Effector memory CD8-positive, alpha-beta T cell (primary cell): ENCODE measurements around the gene KRTAP15-1.

ENCODE experiments used
- ATAC-seq: fragments of 150-1000 bp; cut with Tn5 transposase; replicated peaks from 2 replicates; pipeline ENCODE4 v1.10.0; 2021; ENCODE audit warnings: mild to moderate bottlenecking, moderate library complexity
- DNase-seq, 3 experiments: peaks; one replicate each; pipeline ENCODE4 v3.0.0; 2021
- H3K27ac Mint-ChIP-seq, 2 donors: one replicate each; pipeline ENCODE4 v1.8.0; 2022; ENCODE audit warnings: mild to moderate bottlenecking in 2 of 2, mixed read lengths in 2 of 2, moderate library complexity in 2 of 2
- H3K27me3 Mint-ChIP-seq, 2 donors: one replicate each; pipeline ENCODE4 v1.8.0; 2022; ENCODE audit warnings: mixed read lengths in 2 of 2
- H3K36me3 Mint-ChIP-seq: one replicate; pipeline ENCODE4 v1.8.0; 2022; ENCODE audit warnings: mild to moderate bottlenecking, moderate library complexity, mixed read lengths; ENCODE audit not compliant: insufficient read depth
- H3K4me1 Mint-ChIP-seq, 2 donors: one replicate each; pipeline ENCODE4 v1.8.0; 2022; ENCODE audit warnings: low read depth in 2 of 2, mixed read lengths in 2 of 2
- H3K4me3 Mint-ChIP-seq, 2 donors: one replicate each; pipeline ENCODE4 v1.8.0; 2022; ENCODE audit warnings: mild to moderate bottlenecking in 2 of 2, mixed read lengths in 2 of 2, moderate library complexity in 2 of 2
- H3K9me3 Mint-ChIP-seq, 2 donors: one replicate each; pipeline ENCODE4 v1.8.0; 2022; ENCODE audit warnings: mixed read lengths in 2 of 2

KRTAP15-1 gene

GRCh38 chr21:30448514-30448913 lies 8.4 kb downstream of the KRTAP15-1 start:
- Mint-ChIP-seq H3K27ac (no peak overlapping the region), H3K9me3 (peaks cover 0 to 5% of the 10 kb centered on the region in 2 donors), H3K4me1 (no peaks in the 10 kb centered on the region), H3K27me3 (no peaks in the 10 kb centered on the region), H3K36me3 (no peaks in the 10 kb centered on the region), H3K4me3 (no peak overlapping the region)
- DNase-seq (no peak), ATAC-seq (no peak)

- H3K9me3 Mint-ChIP-seq = peaks cover 5 to 7% of the 10 kb centered on the region in 2 donors
- H3K36me3 Mint-ChIP-seq = no peaks in the 10 kb centered on the region
- H3K27ac Mint-ChIP-seq = no peak overlapping the region
- no peak overlapping the region for H3K4me3 Mint-ChIP-seq
- H3K27me3 Mint-ChIP-seq = no peaks in the 10 kb centered on the region
- no peaks in the 10 kb centered on the region for H3K4me1 Mint-ChIP-seq
- ATAC-seq (no peak), DNase-seq (no peak)
Observed at GRCh38 chr21:30463713-30464112, 23.6 kb downstream of the KRTAP15-1 start.

GRCh38 chr21:30468900-30469714 lies 29.0 kb downstream of the KRTAP15-1 start:
- Mint-ChIP-seq H3K4me3 (no peak overlapping the region), H3K36me3 (no peaks in the 10 kb centered on the region), H3K27me3 (no peaks in the 10 kb centered on the region), H3K27ac (no peak overlapping the region), H3K9me3 (peaks cover 3 to 8% of the 10 kb centered on the region in 2 donors), H3K4me1 (no peaks in the 10 kb centered on the region)
- DNase-seq = no peak
- no peak for ATAC-seq

- Mint-ChIP-seq H3K27me3 (no peaks in the 10 kb centered on the region), H3K36me3 (no peaks in the 10 kb centered on the region), H3K9me3 (peaks cover 0 to 2% of the 10 kb centered on the region in 2 donors), H3K4me1 (no peaks in the 10 kb centered on the region), H3K4me3 (no peak overlapping the region), H3K27ac (no peak overlapping the region)
- no peak for ATAC-seq
- no peak for DNase-seq
Observed at GRCh38 chr21:30478004-30478403, 37.9 kb downstream of the KRTAP15-1 start.

- Mint-ChIP-seq H3K9me3 (no peaks in the 10 kb centered on the region), H3K4me1 (no peaks in the 10 kb centered on the region), H3K27me3 (no peaks in the 10 kb centered on the region), H3K27ac (no peak overlapping the region), H3K4me3 (no peak overlapping the region), H3K36me3 (no peaks in the 10 kb centered on the region)
- DNase-seq = no peak
- ATAC-seq = no peak
Observed at GRCh38 chr21:30479259-30479658, 39.2 kb downstream of the KRTAP15-1 start.

GRCh38 chr21:30480145-30480544 lies 40.1 kb downstream of the KRTAP15-1 start, which contains the start of gene KRTAP19-1:
Gene KRTAP19-1, minus strand, starts transcription at chr21:30480367. Its CDS starts 50 bp downstream, at chr21:30480317.
- Mint-ChIP-seq H3K27ac (no peak within 1 kb of the TSS), H3K36me3 (no peaks in the 10 kb centered on the region), H3K9me3 (no peaks in the 10 kb centered on the region), H3K27me3 (no peaks in the 10 kb centered on the region), H3K4me1 (no peaks in the 10 kb centered on the region), H3K4me3 (no peak within 1 kb of the TSS)
- no peak for DNase-seq
- no peak for ATAC-seq

GRCh38 chr21:30482130-30482529 lies 42.1 kb downstream of the KRTAP15-1 start:
- no peaks in the 10 kb centered on the region for H3K36me3 Mint-ChIP-seq
- H3K4me1 Mint-ChIP-seq = no peaks in the 10 kb centered on the region
- H3K27me3 Mint-ChIP-seq = no peaks in the 10 kb centered on the region
- no peak for DNase-seq
- H3K4me3 Mint-ChIP-seq = no peak overlapping the region
- peaks cover 0 to 3% of the 10 kb centered on the region in 2 donors for H3K9me3 Mint-ChIP-seq
- no peak for ATAC-seq
- no peak overlapping the region for H3K27ac Mint-ChIP-seq

GRCh38 chr21:30486180-30486579 lies 46.1 kb downstream of the KRTAP15-1 start:
- H3K27ac Mint-ChIP-seq = no peak overlapping the region
- no peaks in the 10 kb centered on the region for H3K36me3 Mint-ChIP-seq
- DNase-seq (no peak), ATAC-seq (no peak)
- H3K4me3 Mint-ChIP-seq = no peak overlapping the region
- H3K9me3 Mint-ChIP-seq = peaks cover 0 to 5% of the 10 kb centered on the region in 2 donors
- H3K4me1 Mint-ChIP-seq = no peaks in the 10 kb centered on the region
- no peaks in the 10 kb centered on the region for H3K27me3 Mint-ChIP-seq

- Mint-ChIP-seq H3K4me1 (no peaks in the 10 kb centered on the region), H3K27ac (no peak within 1 kb of the TSS), H3K4me3 (no peak within 1 kb of the TSS), H3K9me3 (peaks cover 0 to 6% of the 10 kb centered on the region in 2 donors), H3K36me3 (no peaks in the 10 kb centered on the region), H3K27me3 (no peaks in the 10 kb centered on the region)
- DNase-seq (no peak), ATAC-seq (no peak)
Observed at GRCh38 chr21:30487336-30487735, 47.3 kb downstream of the KRTAP15-1 start, which contains the start of gene KRTAP19-2. Gene KRTAP19-2, minus strand, starts transcription at chr21:30487436. Its CDS starts 88 bp downstream, at chr21:30487348.
